Measurements from ENCODE around the gene KCND3.

KCND3 gene

DNA sequence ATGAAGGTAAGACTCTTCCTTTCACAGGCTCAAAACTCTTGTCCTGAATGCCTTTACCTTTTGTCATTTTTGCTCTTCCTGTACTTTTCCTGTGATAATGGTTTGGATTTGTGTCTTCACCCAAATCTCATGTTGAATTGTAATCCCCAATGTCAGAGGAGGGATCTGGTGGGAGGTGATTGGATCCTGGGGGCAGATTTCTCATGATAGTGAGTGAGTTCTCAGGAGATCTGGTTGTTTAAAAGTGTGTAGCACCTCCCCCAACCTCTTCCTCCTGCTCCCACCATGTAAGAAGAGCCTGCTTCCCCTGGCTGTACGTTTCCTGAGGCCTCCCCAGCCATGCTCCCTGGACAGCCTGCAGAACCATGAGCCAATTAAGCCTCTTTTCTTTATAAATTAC is 158.3 kb downstream of the KCND3 start:
- intact Hi-C loops (cut with DNase I; ENCODE audit: low total_unique reads) = no loop called here
- Histone ChIP-seq H3K27ac (no peak overlapping the region), H3K9me3 (no peaks in the 10 kb centered on the region), H3K4me3 (no peak overlapping the region), H3K27me3 (no peaks in the 10 kb centered on the region), H3K4me1 (no peaks in the 10 kb centered on the region), H3K36me3 (no peaks in the 10 kb centered on the region)
- DNase-seq = no peak
- TF ChIP-seq, protein P1, sequence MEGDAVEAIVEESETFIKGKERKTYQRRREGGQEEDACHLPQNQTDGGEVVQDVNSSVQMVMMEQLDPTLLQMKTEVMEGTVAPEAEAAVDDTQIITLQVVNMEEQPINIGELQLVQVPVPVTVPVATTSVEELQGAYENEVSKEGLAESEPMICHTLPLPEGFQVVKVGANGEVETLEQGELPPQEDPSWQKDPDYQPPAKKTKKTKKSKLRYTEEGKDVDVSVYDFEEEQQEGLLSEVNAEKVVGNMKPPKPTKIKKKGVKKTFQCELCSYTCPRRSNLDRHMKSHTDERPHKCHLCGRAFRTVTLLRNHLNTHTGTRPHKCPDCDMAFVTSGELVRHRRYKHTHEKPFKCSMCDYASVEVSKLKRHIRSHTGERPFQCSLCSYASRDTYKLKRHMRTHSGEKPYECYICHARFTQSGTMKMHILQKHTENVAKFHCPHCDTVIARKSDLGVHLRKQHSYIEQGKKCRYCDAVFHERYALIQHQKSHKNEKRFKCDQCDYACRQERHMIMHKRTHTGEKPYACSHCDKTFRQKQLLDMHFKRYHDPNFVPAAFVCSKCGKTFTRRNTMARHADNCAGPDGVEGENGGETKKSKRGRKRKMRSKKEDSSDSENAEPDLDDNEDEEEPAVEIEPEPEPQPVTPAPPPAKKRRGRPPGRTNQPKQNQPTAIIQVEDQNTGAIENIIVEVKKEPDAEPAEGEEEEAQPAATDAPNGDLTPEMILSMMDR (IDR thresholded peaks at IDR 0.05) = no peak

DNA sequence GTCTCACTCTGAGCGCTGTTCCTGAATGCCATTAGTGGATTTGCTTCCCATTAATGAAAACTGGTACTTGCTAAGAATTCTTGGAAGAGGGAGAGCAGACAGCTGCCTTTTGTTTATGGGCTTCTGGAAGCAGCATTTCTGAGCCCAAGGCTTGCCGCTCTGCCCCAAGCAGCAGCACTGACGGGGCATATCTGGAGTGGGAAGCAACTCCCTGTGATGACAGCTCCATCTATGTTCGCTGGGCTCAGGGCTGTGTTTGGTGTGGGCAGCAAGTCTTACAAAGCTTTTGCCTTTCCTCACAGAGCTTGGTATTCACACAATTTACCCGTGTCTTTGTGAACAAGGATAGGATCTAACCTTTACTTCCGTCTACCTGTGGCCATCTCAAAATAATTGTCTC is 161.5 kb downstream of the KCND3 start:
- Histone ChIP-seq H3K9me3 (peaks cover 0 to 11% (median 0%) of the 10 kb centered on the region in 3 donors), H3K4me1 (no peaks in the 10 kb centered on the region), H3K27me3 (no peaks in the 10 kb centered on the region), H3K36me3 (no peaks in the 10 kb centered on the region), H3K4me3 (no peak overlapping the region), H3K27ac (no peak overlapping the region)
- DNase-seq = no peak
- intact Hi-C loops (cut with DNase I; ENCODE audit: low total_unique reads) = no loop called here
- TF ChIP-seq, protein P1 (IDR thresholded peaks at IDR 0.05) = no peak

DNA sequence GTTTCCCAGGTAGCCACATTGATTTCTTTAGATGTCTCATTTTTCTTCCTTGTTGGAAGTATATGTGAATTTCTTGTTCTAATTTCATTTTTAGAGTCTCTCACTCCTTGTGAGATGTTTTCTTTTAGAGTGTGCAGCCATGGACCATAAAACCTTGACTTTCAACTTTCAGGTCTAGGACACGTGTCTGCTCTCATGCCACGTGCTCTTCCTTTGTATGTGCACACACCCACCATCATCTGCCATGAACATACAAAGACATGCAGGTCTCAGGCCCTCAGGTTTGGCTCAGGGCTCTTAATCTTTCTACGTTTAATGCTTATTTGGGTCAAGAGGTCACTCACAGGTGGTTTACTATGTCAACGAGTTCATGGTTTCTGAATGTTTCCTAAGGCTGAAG is 163.2 kb downstream of the KCND3 start:
- Histone ChIP-seq H3K27me3 (no peaks in the 10 kb centered on the region), H3K27ac (no peak overlapping the region), H3K4me1 (no peaks in the 10 kb centered on the region), H3K9me3 (peaks cover 0 to 11% (median 0%) of the 10 kb centered on the region in 3 donors), H3K36me3 (no peaks in the 10 kb centered on the region), H3K4me3 (no peak overlapping the region)
- TF ChIP-seq, protein P1 (IDR thresholded peaks at IDR 0.05) = no peak
- intact Hi-C loops (cut with DNase I; ENCODE audit: low total_unique reads) = no loop called here
- DNase-seq = no peak

DNA sequence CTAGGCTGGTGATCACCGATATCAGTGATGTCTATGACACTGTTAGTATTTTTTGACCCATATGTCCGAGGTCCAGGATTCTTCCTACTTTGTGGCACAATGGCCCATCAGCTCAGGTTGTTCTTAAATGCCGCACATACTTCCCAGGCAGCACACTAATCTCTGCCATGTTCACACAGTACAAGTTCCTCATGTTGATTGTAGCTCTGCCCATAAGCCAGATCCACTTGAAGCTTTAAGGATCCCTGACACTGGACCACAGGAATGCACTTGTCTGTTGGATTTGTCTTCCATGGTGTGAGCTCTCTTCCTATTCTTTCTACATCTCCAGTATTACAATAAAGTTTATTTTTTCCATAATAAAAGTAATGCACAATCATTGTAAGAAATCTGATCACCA is 164.3 kb downstream of the KCND3 start:
- DNase-seq = no peak
- TF ChIP-seq, protein P1 (IDR thresholded peaks at IDR 0.05) = no peak
- no peaks in the 10 kb centered on the region for H3K36me3 ChIP-seq
- no peak overlapping the region for H3K27ac ChIP-seq
- H3K9me3 ChIP-seq = peaks cover 0 to 11% (median 0%) of the 10 kb centered on the region in 3 donors
- no peak overlapping the region for H3K4me3 ChIP-seq
- H3K4me1 ChIP-seq = no peaks in the 10 kb centered on the region
- intact Hi-C loops (cut with DNase I; ENCODE audit: low total_unique reads) = no loop called here
- no peaks in the 10 kb centered on the region for H3K27me3 ChIP-seq

DNA sequence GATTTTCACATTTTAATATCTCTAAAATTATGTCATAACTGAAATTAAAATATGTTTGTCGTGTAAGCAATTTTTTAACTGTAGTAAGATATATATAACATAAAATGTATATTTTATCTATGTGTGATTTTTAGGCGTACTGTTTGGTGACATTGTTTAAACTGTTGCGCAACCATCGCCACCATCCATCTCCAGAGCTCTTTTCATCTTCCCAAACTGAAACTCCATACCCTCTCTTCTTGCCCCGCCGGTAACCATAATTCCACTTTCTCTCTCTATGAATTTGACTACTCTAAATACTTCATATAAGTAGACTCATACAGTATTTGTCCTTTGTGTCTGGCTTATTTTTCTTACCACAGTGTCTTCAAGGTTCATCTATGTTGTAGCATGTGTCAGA is 167.3 kb downstream of the KCND3 start:
- Histone ChIP-seq H3K36me3 (no peaks in the 10 kb centered on the region), H3K27me3 (no peaks in the 10 kb centered on the region), H3K9me3 (peaks cover 0 to 11% (median 0%) of the 10 kb centered on the region in 3 donors), H3K27ac (no peak overlapping the region), H3K4me1 (no peaks in the 10 kb centered on the region), H3K4me3 (no peak overlapping the region)
- TF ChIP-seq, protein P1 (IDR thresholded peaks at IDR 0.05) = no peak
- no peak for DNase-seq
- intact Hi-C loops (cut with DNase I; ENCODE audit: low total_unique reads) = no loop called here

DNA sequence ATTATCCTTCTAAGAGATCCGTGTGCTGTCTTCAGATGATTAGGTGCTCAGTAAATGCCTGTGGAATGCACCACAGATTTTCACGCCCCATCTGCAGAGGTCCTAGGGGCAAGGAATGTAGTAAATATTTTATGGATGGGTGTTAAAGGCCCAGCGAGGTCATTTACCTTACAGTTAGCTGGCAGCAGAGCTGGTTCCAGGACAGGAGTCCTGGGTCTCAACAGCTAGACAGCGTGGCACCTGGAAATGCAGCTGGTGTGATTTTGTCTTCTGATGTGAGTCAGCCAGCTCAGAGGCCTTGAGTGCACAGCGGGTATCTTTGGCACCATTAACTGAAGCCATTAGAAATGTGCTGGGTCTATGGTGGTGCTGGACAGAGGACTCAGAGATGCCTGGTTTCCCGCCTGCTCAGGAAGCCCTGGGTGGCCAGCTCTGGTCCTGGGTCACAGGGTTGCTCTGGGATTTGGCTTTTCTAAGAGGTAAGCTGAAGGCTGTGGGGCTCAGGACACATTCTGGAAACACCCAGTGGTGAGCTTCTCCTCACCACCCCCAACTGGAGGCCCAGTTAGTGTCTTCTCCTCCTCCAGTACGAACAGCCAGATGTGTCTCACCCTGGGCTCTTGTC is 168.2 kb downstream of the KCND3 start:
- Histone ChIP-seq H3K27me3 (no peaks in the 10 kb centered on the region), H3K4me1 (no peaks in the 10 kb centered on the region)
- TF ChIP-seq, protein P1 (IDR thresholded peaks at IDR 0.05) = no peak

More for the DNA sequence above, 168.2 kb downstream of the KCND3 start:
- Histone ChIP-seq H3K9me3 (peaks cover 0 to 11% (median 0%) of the 10 kb centered on the region in 3 donors), H3K4me3 (no peak overlapping the region), H3K36me3 (no peaks in the 10 kb centered on the region), H3K27ac (no peak overlapping the region)
- no peak for DNase-seq
- intact Hi-C loops (cut with DNase I; ENCODE audit: low total_unique reads) = no loop called here
